ENCODE measurements around the gene VSIG2.

VSIG2 gene

GRCh38 chr11:124717786-124718651 lies 34.0 kb downstream of the VSIG2 start:
- DNase-seq, result no peak

- DNase-seq, result no peak
Measured at GRCh38 chr11:124717421-124717785, 34.7 kb downstream of the VSIG2 start.

GRCh38 chr11:124716591-124716990 lies 35.5 kb downstream of the VSIG2 start:
- no peak for DNase-seq

- no peak for DNase-seq
Measured at GRCh38 chr11:124712392-124712791, 39.7 kb downstream of the VSIG2 start.

- DNase-seq, result no peak
Measured at GRCh38 chr11:124707829-124708228, 44.2 kb downstream of the VSIG2 start.

GRCh38 chr11:124700028-124700427 lies 52.0 kb downstream of the VSIG2 start:
- DNase-seq, result no peak

GRCh38 chr11:124699547-124699946 lies 52.5 kb downstream of the VSIG2 start:
- no peak for DNase-seq

Measured in SHP77 (cell line).